ENCODE results near the gene GCNA.

GRCh38 chrX:71577682-71578081 lies 555 bp upstream of the GCNA start:
- TF ChIP-seq ZSCAN5A (CRISPR knock-in tag; IDR thresholded peaks at IDR 0.05; ENCODE audit: borderline replicate concordance): no peak
- no peak for TF ChIP-seq EZH2 (conservative IDR thresholded peaks at IDR 0.05; ENCODE audit: low read depth, low read length)
- TF ChIP-seq ISX (CRISPR knock-in tag; conservative IDR thresholded peaks at IDR 0.05): no peak
